ENCODE measurements around the gene SLC48A1. TPM values are rescaled to one million over a fixed set of nuclear protein-coding genes. Genes with fewer than 3 reads are reported as not detected.

The SLC48A1 gene
- total and polyA plus RNA-seq, 4 donors: 6.1 to 15.4 (median 9.3) TPM

- Histone ChIP-seq H3K9me3 (ENCODE audit: control insufficient read depth in 4 of 4, low read length in 3 of 4) (no peaks in the 10 kb centered on the region), H3K36me3 (ENCODE audit: control insufficient read depth in 4 of 4, insufficient read depth in 3 of 4, low read depth in 1 of 4, low read length in 3 of 4) (no peaks in the 10 kb centered on the region), H3K4me1 (ENCODE audit: control insufficient read depth in 4 of 4, insufficient read depth in 4 of 4, low read length in 3 of 4) (peaks cover 10 to 12% (median 11%) of the 10 kb centered on the region in 4 donors), H3K4me3 (ENCODE audit: low read depth in 1 of 3, low read length in 3 of 3) (no peak overlapping the region), H3K9ac (ENCODE audit: low read depth in 1 of 2, low read length in 2 of 2) (no peak overlapping the region), H3K27me3 (ENCODE audit: control insufficient read depth in 4 of 4, insufficient read depth in 4 of 4, low read length in 3 of 4) (no peaks in the 10 kb centered on the region), H3K27ac (ENCODE audit: low read depth in 1 of 2, low read length in 2 of 2) (no peak overlapping the region)
- TF ChIP-seq CTCF (IDR thresholded peaks at IDR 0.05; ENCODE audit: low read depth, low read length, missing input control) (no peak), FOXA1 (IDR thresholded peaks at IDR 0.05) (no peak), HNF4G (IDR thresholded peaks at IDR 0.05) (no peak)
- no peak for DNase-seq (ENCODE audit: low spot score)
- 93% methylated on average over 11 of the region's 11 CpGs for WGBS
These were observed 37.4 kb upstream of the SLC48A1 start for GRCh38 chr12:47735649-47736048.

- Histone ChIP-seq H3K36me3 (ENCODE audit: control insufficient read depth in 4 of 4, insufficient read depth in 3 of 4, low read depth in 1 of 4, low read length in 3 of 4) (no peaks in the 10 kb centered on the region), H3K27ac (ENCODE audit: low read depth in 1 of 2, low read length in 2 of 2) (peak overlapping the region in 1 of 2 donors; percentile 15), H3K9ac (ENCODE audit: low read depth in 1 of 2, low read length in 2 of 2) (no peak overlapping the region), H3K9me3 (ENCODE audit: control insufficient read depth in 4 of 4, low read length in 3 of 4) (no peaks in the 10 kb centered on the region), H3K4me1 (ENCODE audit: control insufficient read depth in 4 of 4, insufficient read depth in 4 of 4, low read length in 3 of 4) (peaks cover 10 to 12% (median 11%) of the 10 kb centered on the region in 4 donors), H3K4me3 (ENCODE audit: low read depth in 1 of 3, low read length in 3 of 3) (no peak overlapping the region), H3K27me3 (ENCODE audit: control insufficient read depth in 4 of 4, insufficient read depth in 4 of 4, low read length in 3 of 4) (no peaks in the 10 kb centered on the region)
- DNase-seq (ENCODE audit: low spot score): no peak
- WGBS: 76% methylated on average over 4 of the region's 4 CpGs
- TF ChIP-seq YY1 (IDR thresholded peaks at IDR 0.05): no peak
These were observed 36.8 kb upstream of the SLC48A1 start for GRCh38 chr12:47736216-47736615.

GRCh38 chr12:47736877-47737676, 36.0 kb upstream of the SLC48A1 start:
- DNase-seq (ENCODE audit: low spot score): peak; percentile 51
- no peaks in the 10 kb centered on the region for H3K27me3 ChIP-seq (ENCODE audit: control insufficient read depth in 4 of 4, insufficient read depth in 4 of 4, low read length in 3 of 4)
- peak overlapping the region; percentile 37 to 51 for H3K27ac ChIP-seq (ENCODE audit: low read depth in 1 of 2, low read length in 2 of 2)
- H3K4me3 ChIP-seq (ENCODE audit: low read depth in 1 of 3, low read length in 3 of 3): no peak overlapping the region
- H3K36me3 ChIP-seq (ENCODE audit: control insufficient read depth in 4 of 4, insufficient read depth in 3 of 4, low read depth in 1 of 4, low read length in 3 of 4): no peaks in the 10 kb centered on the region
- no peak overlapping the region for H3K9ac ChIP-seq (ENCODE audit: low read depth in 1 of 2, low read length in 2 of 2)
- no peaks in the 10 kb centered on the region for H3K9me3 ChIP-seq (ENCODE audit: control insufficient read depth in 4 of 4, low read length in 3 of 4)
- H3K4me1 ChIP-seq (ENCODE audit: control insufficient read depth in 4 of 4, insufficient read depth in 4 of 4, low read length in 3 of 4): peaks cover 10 to 12% (median 11%) of the 10 kb centered on the region in 4 donors
- WGBS: 38% methylated on average over 19 of the region's 19 CpGs
- TF ChIP-seq EGR1 (IDR thresholded peaks at IDR 0.05; ENCODE audit: low read depth in 2 of 2) (no peak), REST (IDR thresholded peaks at IDR 0.05) (peak; percentile 34), FOXA2 (IDR thresholded peaks at IDR 0.05) (no peak), HNF4G (IDR thresholded peaks at IDR 0.05) (no peak), JUND (IDR thresholded peaks at IDR 0.05) (no peak), ZBTB33 (IDR thresholded peaks at IDR 0.05) (no peak), RXRA (IDR thresholded peaks at IDR 0.05) (peak; percentile 54 to 75), GABPA (IDR thresholded peaks at IDR 0.05 in 1 of 2, conservative IDR thresholded peaks at IDR 0.05 in 1 of 2) (no peak), HNF4A (conservative IDR thresholded peaks at IDR 0.05) (peak in 1 of 2 donors; percentile 37), TAF1 (conservative IDR thresholded peaks at IDR 0.05) (no peak), NR2F2 (IDR thresholded peaks at IDR 0.05) (peak; percentile 75), RAD21 (IDR thresholded peaks at IDR 0.05) (peak; percentile 30 to 57), CTCF (IDR thresholded peaks at IDR 0.05; ENCODE audit: low read depth, low read length, missing input control) (peak; percentile 11), YY1 (IDR thresholded peaks at IDR 0.05) (no peak)
- TF ChIP-seq, protein P1, sequence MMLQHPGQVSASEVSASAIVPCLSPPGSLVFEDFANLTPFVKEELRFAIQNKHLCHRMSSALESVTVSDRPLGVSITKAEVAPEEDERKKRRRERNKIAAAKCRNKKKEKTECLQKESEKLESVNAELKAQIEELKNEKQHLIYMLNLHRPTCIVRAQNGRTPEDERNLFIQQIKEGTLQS (IDR thresholded peaks at IDR 0.05): no peak
- TF ChIP-seq, protein P2, sequence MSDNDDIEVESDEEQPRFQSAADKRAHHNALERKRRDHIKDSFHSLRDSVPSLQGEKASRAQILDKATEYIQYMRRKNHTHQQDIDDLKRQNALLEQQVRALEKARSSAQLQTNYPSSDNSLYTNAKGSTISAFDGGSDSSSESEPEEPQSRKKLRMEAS (IDR thresholded peaks at IDR 0.05): no peak

Measured in liver (tissue), 9 donors.